Panc1 (cell line): ENCODE data around the gene GLIS2.

Source experiments
- SIN3A ChIP-seq: IDR thresholded peaks from 2 replicates; pipeline ENCODE4 v1.6.1; 2012; ENCODE audit warnings: low read depth, mild to moderate bottlenecking, low read length, moderate library complexity, borderline replicate concordance; ENCODE audit not compliant: insufficient read depth
- TF ChIP-seq, protein P1 (sequence below), 2 experiments: IDR thresholded peaks; 2 replicates each; pipeline ENCODE4 v1.6.1; 2011 to 2012; ENCODE audit warnings: low read depth in 2 of 2, control low read depth in 1 of 2, low read length in 1 of 2, mild to moderate bottlenecking in 1 of 2, moderate library complexity in 1 of 2; ENCODE audit not compliant: insufficient read depth in 1 of 2
- TF ChIP-seq, protein P2 (sequence below): fragments of 450-650 bp; IDR thresholded peaks from 2 replicates; pipeline ENCODE4 v1.5.1; 2017; ENCODE audit warnings: mild to moderate bottlenecking

DNA sequence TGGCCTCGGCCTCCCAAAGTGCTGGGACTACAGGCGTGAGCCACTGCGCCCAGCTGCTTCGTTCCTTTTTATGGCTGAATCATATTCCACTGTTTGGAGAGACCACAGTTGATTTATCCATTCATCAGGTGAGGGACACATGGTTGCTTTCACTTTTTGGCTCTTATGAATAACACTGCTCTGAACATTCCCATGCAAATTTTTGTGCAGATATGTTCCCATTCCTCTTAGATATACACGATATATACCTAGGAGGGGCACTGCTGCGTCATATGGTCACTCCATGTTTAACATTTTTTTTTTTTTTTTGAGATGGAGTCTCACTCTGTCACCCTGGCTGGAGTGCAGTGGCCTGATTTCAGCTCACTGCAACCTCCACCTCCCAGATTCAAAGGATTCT, 13.9 kb upstream of the GLIS2 start:
- no peak for TF ChIP-seq SIN3A
- TF ChIP-seq, protein P1, sequence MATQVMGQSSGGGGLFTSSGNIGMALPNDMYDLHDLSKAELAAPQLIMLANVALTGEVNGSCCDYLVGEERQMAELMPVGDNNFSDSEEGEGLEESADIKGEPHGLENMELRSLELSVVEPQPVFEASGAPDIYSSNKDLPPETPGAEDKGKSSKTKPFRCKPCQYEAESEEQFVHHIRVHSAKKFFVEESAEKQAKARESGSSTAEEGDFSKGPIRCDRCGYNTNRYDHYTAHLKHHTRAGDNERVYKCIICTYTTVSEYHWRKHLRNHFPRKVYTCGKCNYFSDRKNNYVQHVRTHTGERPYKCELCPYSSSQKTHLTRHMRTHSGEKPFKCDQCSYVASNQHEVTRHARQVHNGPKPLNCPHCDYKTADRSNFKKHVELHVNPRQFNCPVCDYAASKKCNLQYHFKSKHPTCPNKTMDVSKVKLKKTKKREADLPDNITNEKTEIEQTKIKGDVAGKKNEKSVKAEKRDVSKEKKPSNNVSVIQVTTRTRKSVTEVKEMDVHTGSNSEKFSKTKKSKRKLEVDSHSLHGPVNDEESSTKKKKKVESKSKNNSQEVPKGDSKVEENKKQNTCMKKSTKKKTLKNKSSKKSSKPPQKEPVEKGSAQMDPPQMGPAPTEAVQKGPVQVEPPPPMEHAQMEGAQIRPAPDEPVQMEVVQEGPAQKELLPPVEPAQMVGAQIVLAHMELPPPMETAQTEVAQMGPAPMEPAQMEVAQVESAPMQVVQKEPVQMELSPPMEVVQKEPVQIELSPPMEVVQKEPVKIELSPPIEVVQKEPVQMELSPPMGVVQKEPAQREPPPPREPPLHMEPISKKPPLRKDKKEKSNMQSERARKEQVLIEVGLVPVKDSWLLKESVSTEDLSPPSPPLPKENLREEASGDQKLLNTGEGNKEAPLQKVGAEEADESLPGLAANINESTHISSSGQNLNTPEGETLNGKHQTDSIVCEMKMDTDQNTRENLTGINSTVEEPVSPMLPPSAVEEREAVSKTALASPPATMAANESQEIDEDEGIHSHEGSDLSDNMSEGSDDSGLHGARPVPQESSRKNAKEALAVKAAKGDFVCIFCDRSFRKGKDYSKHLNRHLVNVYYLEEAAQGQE (IDR thresholded peaks at IDR 0.05; ENCODE audit: insufficient read depth in 1 of 2, low read depth in 2 of 2, low read length in 1 of 2): no peak
- TF ChIP-seq, protein P2, sequence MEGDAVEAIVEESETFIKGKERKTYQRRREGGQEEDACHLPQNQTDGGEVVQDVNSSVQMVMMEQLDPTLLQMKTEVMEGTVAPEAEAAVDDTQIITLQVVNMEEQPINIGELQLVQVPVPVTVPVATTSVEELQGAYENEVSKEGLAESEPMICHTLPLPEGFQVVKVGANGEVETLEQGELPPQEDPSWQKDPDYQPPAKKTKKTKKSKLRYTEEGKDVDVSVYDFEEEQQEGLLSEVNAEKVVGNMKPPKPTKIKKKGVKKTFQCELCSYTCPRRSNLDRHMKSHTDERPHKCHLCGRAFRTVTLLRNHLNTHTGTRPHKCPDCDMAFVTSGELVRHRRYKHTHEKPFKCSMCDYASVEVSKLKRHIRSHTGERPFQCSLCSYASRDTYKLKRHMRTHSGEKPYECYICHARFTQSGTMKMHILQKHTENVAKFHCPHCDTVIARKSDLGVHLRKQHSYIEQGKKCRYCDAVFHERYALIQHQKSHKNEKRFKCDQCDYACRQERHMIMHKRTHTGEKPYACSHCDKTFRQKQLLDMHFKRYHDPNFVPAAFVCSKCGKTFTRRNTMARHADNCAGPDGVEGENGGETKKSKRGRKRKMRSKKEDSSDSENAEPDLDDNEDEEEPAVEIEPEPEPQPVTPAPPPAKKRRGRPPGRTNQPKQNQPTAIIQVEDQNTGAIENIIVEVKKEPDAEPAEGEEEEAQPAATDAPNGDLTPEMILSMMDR: no peak
